Neural progenitor cell (in vitro differentiated cells): ENCODE measurements around the gene PRR23E. TPM values are rescaled to one million over a fixed set of nuclear protein-coding genes. Genes with fewer than 3 reads are reported as not detected.
A peak's percentile ranks its signal among the peaks of the same experiment; 100 is the strongest.

Experiments
- DNase-seq: peaks from one replicate; pipeline ENCODE4 v3.0.0-alpha.2; 2016; ENCODE audit warnings: low spot score
- H2AFZ ChIP-seq: fragments of 200-600 bp; sonication (generic); replicated peaks from 2 replicates; pipeline ENCODE4 v1.6.1; 2016; ENCODE audit warnings: antibody characterized with exemption
- H3F3A ChIP-seq: fragments of 200-600 bp; sonication (generic); 2 replicates; pipeline ENCODE4 v1.6.1; 2016; ENCODE audit warnings: antibody characterized with exemption, low read depth
- H3K27ac ChIP-seq: fragments of 200-600 bp; sonication (generic); 2 replicates; pipeline ENCODE4 v1.5.1; 2016; ENCODE audit warnings: mild to moderate bottlenecking
- H3K27me3 ChIP-seq: fragments of 200-600 bp; sonication (generic); 2 replicates; pipeline ENCODE4 v1.6.1; 2016; ENCODE audit warnings: mild to moderate bottlenecking, moderate library complexity
- H3K36me3 ChIP-seq: fragments of 200-600 bp; sonication (generic); 2 replicates; pipeline ENCODE4 v1.5.1; 2016
- H3K4me1 ChIP-seq: fragments of 200-600 bp; sonication (generic); 2 replicates; pipeline ENCODE4 v1.6.1; 2016; ENCODE audit warnings: mixed run types
- H3K4me2 ChIP-seq: fragments of 200-600 bp; sonication (generic); 2 replicates; pipeline ENCODE4 v1.6.1; 2016
- H3K4me3 ChIP-seq: fragments of 200-600 bp; sonication (generic); 2 replicates; pipeline ENCODE4 v1.5.1; 2016
- H3K79me2 ChIP-seq: fragments of 200-600 bp; sonication (generic); 2 replicates; pipeline ENCODE4 v1.6.1; 2016; ENCODE audit warnings: low read depth
- H3K9ac ChIP-seq: fragments of 200-600 bp; sonication (generic); 2 replicates; pipeline ENCODE4 v1.6.1; 2016
- H3K9me3 ChIP-seq: fragments of 200-600 bp; sonication (generic); 2 replicates; pipeline ENCODE4 v1.5.1; 2016; ENCODE audit warnings: low read depth
- H4K20me1 ChIP-seq: fragments of 200-600 bp; sonication (generic); 2 replicates; pipeline ENCODE4 v1.6.1; 2016; ENCODE audit warnings: low read depth
- H3K27ac Mint-ChIP-seq: 3 replicates; pipeline ENCODE4 v1.8.0; 2021; ENCODE audit warnings: mixed read lengths
- H3K27me3 Mint-ChIP-seq: 2 replicates; pipeline ENCODE4 v1.8.0; 2022; ENCODE audit warnings: low read depth, mild to moderate bottlenecking, inconsistent platforms, moderate library complexity, mixed read lengths; ENCODE audit not compliant: insufficient read depth
- H3K36me3 Mint-ChIP-seq: 3 replicates; pipeline ENCODE4 v1.8.0; 2021; ENCODE audit warnings: mixed read lengths
- H3K4me1 Mint-ChIP-seq: 3 replicates; pipeline ENCODE4 v1.8.0; 2021; ENCODE audit warnings: mixed read lengths
- H3K4me3 Mint-ChIP-seq: 3 replicates; pipeline ENCODE4 v1.8.0; 2021; ENCODE audit warnings: mild to moderate bottlenecking, moderate library complexity, mixed read lengths
- H3K9me3 Mint-ChIP-seq: 3 replicates; pipeline ENCODE4 v1.8.0; 2020; ENCODE audit warnings: mixed read lengths
- EZH2 ChIP-seq: fragments of 200-600 bp; sonication (generic); IDR thresholded peaks from 2 replicates; pipeline ENCODE4 v1.6.1; 2017; ENCODE audit warnings: antibody characterized with exemption, mild to moderate bottlenecking, moderate library complexity
- EZH2phosphoT487 ChIP-seq: fragments of 200-600 bp; sonication (generic); IDR thresholded peaks from 2 replicates; pipeline ENCODE4 v1.6.1; 2017; ENCODE audit warnings: antibody characterized with exemption
- total RNA-seq: library from RNA; depleted of rRNA; stranded (reverse); fragments of >200 nt; gene quantifications from 2 replicates; pipeline ENCODE4 v1.2.3, GENCODE V29; 2015; ENCODE audit warnings: low replicate concordance
- TF ChIP-seq, protein P1 (sequence below): fragments of 200-600 bp; sonication (generic); IDR thresholded peaks from 2 replicates; pipeline ENCODE4 v1.5.1; 2017; ENCODE audit warnings: antibody characterized with exemption, mild to moderate bottlenecking

PRR23E gene
- total RNA-seq, 1 donor from 2014 or later: not detected

DNA sequence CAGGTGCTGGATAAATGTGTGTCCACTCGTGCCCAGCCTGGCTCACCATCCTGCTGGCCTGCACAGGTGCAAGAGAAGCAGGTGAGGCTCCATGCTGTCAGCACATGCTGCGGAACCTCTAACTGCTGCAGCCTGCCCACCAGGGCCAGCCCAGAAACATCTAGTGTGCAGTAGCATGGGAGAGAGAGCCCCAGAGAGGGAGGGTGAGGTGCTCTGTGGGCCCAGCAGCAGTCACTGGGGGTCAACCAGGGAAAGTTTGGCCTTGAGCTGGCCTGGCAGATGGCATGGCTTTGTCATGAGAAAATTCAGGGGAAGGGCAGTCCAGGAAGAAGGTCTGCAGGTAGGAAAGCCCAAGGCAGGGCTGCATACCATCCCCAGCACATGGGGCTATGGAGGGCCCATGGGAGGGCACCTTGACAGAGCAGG lies 18.2 kb upstream of the PRR23E start:
- Histone ChIP-seq H3K79me2 (no peaks in the 10 kb centered on the region), H3K4me3 (no peak overlapping the region), H4K20me1 (no peaks in the 10 kb centered on the region), H3K4me1 (no peaks in the 10 kb centered on the region), H3K9me3 (no peaks in the 10 kb centered on the region), H3F3A (no peaks in the 10 kb centered on the region), H3K27ac (no peak overlapping the region), H3K9ac (no peak overlapping the region), H3K27me3 (no peaks in the 10 kb centered on the region), H2AFZ (no peak overlapping the region), H3K36me3 (no peaks in the 10 kb centered on the region), H3K4me2 (no peak overlapping the region)
- TF ChIP-seq EZH2: no peak
- no peak for TF ChIP-seq EZH2phosphoT487
- TF ChIP-seq, protein P1, sequence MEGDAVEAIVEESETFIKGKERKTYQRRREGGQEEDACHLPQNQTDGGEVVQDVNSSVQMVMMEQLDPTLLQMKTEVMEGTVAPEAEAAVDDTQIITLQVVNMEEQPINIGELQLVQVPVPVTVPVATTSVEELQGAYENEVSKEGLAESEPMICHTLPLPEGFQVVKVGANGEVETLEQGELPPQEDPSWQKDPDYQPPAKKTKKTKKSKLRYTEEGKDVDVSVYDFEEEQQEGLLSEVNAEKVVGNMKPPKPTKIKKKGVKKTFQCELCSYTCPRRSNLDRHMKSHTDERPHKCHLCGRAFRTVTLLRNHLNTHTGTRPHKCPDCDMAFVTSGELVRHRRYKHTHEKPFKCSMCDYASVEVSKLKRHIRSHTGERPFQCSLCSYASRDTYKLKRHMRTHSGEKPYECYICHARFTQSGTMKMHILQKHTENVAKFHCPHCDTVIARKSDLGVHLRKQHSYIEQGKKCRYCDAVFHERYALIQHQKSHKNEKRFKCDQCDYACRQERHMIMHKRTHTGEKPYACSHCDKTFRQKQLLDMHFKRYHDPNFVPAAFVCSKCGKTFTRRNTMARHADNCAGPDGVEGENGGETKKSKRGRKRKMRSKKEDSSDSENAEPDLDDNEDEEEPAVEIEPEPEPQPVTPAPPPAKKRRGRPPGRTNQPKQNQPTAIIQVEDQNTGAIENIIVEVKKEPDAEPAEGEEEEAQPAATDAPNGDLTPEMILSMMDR: no peak
- Mint-ChIP-seq H3K4me1 (peaks cover 30% of the 10 kb centered on the region), H3K9me3 (peaks cover 12% of the 10 kb centered on the region), H3K27ac (no peak overlapping the region), H3K36me3 (no peaks in the 10 kb centered on the region), H3K4me3 (no peak overlapping the region), H3K27me3 (peaks cover 9% of the 10 kb centered on the region)
- DNase-seq: no peak

DNA sequence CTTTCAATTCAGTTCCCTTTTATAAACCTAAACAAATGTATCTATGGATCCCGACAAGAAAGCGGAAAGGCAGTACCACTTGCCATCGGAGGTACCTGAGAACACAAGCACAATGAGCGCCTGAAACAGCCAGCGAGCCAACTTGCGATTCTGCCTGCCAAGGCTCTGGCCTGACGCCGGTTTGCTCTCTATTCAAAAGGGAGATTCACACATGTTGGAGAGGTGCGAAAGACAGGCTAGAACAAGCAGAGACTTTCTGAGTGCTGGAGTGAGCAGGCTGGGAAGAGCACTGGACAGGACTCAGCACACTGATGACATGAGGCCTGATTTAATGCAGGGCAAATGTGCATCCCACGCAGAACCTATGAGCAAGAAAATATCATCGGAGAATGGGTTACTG lies 17.7 kb upstream of the PRR23E start:
- no peaks in the 10 kb centered on the region for H3K79me2 ChIP-seq
- H3K9ac ChIP-seq: no peak overlapping the region
- H3K9me3 ChIP-seq: no peaks in the 10 kb centered on the region
- H3K4me2 ChIP-seq: no peak overlapping the region
- H3K36me3 Mint-ChIP-seq: no peaks in the 10 kb centered on the region
- no peak overlapping the region for H3K4me3 Mint-ChIP-seq
- H3K27ac ChIP-seq: no peak overlapping the region
- H2AFZ ChIP-seq: no peak overlapping the region
- peaks cover 29% of the 10 kb centered on the region for H3K4me1 Mint-ChIP-seq
- no peak overlapping the region for H3K4me3 ChIP-seq
- TF ChIP-seq EZH2: no peak
- TF ChIP-seq, protein P1: no peak
- TF ChIP-seq EZH2phosphoT487: no peak
- H3K4me1 ChIP-seq: no peaks in the 10 kb centered on the region
- no peaks in the 10 kb centered on the region for H3F3A ChIP-seq
- no peak overlapping the region for H3K27ac Mint-ChIP-seq
- no peaks in the 10 kb centered on the region for H4K20me1 ChIP-seq
- peaks cover 9% of the 10 kb centered on the region for H3K27me3 Mint-ChIP-seq
- H3K9me3 Mint-ChIP-seq: peaks cover 13% of the 10 kb centered on the region
- no peaks in the 10 kb centered on the region for H3K27me3 ChIP-seq
- no peak for DNase-seq
- no peaks in the 10 kb centered on the region for H3K36me3 ChIP-seq

DNA sequence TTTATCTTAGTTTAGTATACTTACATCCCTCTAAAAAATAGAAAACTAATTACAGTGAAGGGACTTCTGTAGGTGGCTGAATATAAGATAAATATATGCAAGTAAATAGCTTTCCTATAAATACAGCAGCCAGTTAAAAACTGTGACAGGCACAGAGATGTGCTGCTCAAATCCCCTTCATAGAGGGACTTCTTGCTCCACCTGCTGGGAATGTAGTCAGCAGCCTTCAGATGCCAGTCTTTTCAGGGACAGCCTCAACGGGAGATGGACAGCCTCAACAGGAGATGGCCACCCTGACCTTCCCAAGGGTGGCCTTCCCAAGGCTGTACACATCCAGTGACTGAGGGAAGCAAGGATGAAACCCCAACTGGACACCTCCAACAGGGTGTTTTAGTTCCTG lies 15.7 kb upstream of the PRR23E start:
- H3K4me2 ChIP-seq: no peak overlapping the region
- H3K36me3 ChIP-seq: no peaks in the 10 kb centered on the region
- no peaks in the 10 kb centered on the region for H3K27me3 Mint-ChIP-seq
- no peak for DNase-seq
- H3K9me3 ChIP-seq: no peaks in the 10 kb centered on the region
- H3K27me3 ChIP-seq: no peaks in the 10 kb centered on the region
- H3K4me3 Mint-ChIP-seq: no peak overlapping the region
- H2AFZ ChIP-seq: no peak overlapping the region
- peaks cover 2% of the 10 kb centered on the region for H3K4me1 ChIP-seq
- H3K36me3 Mint-ChIP-seq: no peaks in the 10 kb centered on the region
- H3K27ac Mint-ChIP-seq: no peak overlapping the region
- TF ChIP-seq EZH2phosphoT487: no peak
- no peak for TF ChIP-seq EZH2
- TF ChIP-seq, protein P1: peak; percentile 11
- H4K20me1 ChIP-seq: no peaks in the 10 kb centered on the region
- H3K4me1 Mint-ChIP-seq: peaks cover 21% of the 10 kb centered on the region
- H3K9me3 Mint-ChIP-seq: peaks cover 14% of the 10 kb centered on the region
- no peak overlapping the region for H3K4me3 ChIP-seq
- no peak overlapping the region for H3K9ac ChIP-seq
- no peaks in the 10 kb centered on the region for H3F3A ChIP-seq
- H3K79me2 ChIP-seq: no peaks in the 10 kb centered on the region
- H3K27ac ChIP-seq: no peak overlapping the region
